ACHN (cell line): ENCODE results near the gene PLCL1.

Source experiments
- DNase-seq: peaks from one replicate; pipeline ENCODE4 v3.0.0-alpha.2; 2015
- in situ Hi-C: cut with HindIII; loops from 2 replicates; pipeline ENCODE4 v1.10.0; 2017; ENCODE audit warnings: low sequenced_read_pairs, low pct_ligation_motif_present, low pct_unique_long_range_greater_than_20kb

Gene PLCL1

DNA sequence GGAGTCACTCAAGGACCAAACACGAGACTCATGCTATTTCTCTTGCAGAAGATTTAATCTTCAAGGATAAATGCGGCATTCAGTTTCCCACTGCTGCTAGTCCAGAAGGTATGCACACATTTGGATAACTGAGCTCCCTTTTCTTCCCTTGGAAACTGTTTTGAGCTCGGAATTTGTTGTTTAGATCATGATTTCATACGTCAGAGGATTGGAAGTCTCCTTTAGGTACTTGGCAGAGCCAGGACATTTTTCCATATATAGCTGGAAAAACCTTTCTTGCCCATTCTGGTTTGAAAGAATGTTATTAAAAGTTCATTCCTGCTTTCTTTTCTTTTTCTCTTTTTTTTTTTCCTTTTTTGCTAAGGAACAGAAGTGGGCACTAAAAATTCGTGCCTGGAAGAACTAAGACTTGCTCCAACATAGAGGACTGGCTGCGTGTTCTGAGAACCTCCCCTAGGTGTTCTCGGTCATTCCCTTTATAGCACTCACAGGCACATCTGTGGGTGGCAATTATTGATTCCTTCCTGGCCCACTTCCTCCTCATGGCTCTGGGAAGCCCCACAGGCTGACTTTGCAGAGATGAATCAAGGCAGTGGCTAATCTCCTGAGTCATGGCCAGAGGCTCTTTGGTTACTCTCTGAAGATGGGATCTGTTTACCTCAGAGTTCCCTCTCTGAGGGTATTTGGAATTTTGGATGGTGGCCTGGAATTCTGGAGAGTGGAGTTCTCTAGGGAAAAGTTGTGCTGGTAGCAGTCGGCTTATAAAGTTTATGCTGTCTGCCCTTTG lies 104.8 kb downstream of the PLCL1 start:
- in situ Hi-C loops, result no loop called here
- DNase-seq, result no peak

DNA sequence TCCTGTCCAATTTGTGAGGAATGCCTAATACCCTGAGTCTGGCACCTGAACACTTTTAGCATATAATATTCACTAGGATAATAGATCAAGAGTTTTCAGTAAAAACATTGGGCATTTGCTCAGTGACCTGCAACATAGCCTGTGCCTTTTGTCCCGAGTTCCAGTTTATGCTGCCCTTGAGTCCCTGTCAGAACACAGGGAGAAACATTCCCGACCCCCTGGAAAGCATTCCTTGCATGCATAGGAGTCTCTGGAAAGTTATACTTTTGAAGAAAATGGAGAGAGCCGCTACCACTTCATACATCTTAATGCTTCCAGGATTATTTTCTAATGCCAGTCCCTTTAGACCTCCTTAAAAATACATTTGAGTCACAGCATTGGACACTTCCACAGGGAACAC lies 107.3 kb downstream of the PLCL1 start:
- in situ Hi-C loops, result no loop called here
- peak; percentile 18 for DNase-seq

DNA sequence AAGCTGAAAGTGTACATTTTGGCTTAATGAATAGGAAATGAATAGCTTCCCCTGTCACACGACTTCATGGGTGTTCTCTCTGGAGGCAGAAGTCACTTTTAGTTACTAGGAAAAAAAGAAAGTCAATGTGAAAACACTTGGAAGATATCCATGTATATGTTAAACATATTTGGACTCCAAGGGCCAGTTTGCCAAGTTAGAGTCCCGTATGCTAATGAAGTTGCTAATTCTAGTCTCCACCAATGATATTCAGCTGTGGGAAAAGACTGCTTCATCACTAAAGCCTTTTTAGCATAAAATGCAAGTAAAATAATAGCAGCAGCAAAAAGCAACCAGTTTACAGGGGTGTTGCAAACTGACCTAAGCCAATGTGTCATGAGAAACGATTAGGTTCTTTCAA lies 108.7 kb downstream of the PLCL1 start:
- in situ Hi-C loops, result no loop called here
- no peak for DNase-seq

DNA sequence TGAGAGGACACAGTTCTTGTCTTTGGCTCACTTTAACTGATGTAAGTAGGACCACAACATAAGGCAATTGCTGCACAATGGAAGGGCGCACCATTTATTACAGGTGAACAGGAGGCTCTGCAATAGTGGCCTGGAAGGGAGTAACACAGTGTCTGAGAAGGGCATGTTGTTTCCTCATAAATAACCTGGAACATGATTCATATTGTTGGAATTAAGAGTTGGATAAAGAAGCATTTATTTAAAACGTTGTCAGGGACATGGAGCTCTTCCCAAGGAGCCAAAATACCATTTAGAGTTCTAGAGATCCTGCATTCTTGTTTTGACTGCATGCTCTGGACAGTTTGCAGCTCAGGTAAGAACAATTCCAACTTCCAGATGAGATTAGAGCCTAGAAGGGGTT lies 110.4 kb downstream of the PLCL1 start:
- in situ Hi-C loops, result no loop called here
- no peak for DNase-seq

DNA sequence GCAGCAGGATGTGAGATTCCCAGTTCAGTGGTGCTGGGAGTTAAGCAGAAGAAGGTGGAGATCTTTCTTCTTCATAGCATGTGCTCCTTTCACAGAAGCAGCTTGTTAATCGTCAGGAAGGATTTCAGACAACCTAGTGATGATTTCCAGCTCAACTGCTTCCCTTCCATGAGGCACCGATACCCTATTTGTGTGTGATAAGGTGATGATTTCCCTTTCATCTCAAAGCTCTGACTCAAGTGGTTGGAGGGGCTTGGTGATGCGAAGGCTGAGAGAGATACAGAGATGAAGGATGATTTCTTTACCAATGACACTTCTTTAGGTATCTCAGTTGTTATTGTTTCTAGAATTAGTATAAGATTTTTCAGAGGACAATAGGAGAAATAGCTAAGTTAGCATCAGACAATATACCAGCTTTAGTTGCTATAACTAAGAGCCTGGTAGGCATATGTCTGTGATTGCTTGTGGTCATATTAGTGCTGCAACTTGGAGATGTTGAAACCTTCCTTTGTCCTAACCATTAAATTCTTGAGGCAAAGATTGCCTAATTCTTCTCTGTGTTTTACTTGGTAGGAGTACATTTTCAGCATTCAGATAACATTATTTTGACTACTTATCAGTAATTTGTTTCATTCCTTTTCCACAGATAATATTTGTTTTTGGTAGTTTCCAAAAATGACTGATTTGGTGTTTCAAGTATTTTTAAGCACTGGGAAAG lies 111.3 kb downstream of the PLCL1 start:
- DNase-seq, result no peak
- in situ Hi-C loops, result no loop called here

DNA sequence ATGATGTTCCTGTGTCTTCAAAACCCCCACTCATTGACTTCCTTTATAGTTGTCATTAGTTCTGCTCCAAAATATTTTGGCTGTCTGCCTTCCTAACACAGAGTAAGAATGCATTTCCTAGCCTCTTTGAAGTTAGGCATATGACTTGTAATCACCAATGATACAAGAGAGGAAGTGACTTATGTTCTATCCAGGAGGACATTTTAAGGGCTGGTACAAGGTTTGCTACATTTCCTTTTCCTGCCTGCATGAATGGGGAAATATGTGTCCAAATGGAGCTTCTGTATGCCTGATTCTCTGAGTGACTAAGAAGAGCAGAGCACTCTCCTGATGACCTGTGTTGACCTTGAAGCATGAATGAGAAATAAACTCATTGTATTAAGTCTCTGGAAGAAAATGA lies 115.1 kb downstream of the PLCL1 start:
- in situ Hi-C loops, result no loop called here
- DNase-seq, result no peak

DNA sequence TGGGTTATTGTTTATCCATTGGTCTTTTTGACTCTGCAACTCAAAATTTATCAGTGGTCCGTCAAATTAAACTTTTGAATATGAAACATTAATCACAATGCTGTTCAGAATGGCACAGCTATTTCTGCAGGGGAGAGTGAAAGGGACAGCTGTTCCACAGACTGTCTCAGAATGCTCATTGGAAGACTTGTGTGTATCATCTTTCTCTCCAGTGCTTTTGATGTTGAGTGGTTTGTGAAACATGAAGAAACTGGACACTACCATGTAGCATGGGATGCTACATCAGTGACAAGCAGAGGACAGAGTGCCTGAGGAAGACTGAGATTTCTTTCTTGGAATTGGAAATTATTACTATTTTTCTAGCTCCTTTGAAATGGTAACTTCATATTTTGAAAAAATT lies 115.7 kb downstream of the PLCL1 start:
- no peak for DNase-seq
- in situ Hi-C loops, result no loop called here

DNA sequence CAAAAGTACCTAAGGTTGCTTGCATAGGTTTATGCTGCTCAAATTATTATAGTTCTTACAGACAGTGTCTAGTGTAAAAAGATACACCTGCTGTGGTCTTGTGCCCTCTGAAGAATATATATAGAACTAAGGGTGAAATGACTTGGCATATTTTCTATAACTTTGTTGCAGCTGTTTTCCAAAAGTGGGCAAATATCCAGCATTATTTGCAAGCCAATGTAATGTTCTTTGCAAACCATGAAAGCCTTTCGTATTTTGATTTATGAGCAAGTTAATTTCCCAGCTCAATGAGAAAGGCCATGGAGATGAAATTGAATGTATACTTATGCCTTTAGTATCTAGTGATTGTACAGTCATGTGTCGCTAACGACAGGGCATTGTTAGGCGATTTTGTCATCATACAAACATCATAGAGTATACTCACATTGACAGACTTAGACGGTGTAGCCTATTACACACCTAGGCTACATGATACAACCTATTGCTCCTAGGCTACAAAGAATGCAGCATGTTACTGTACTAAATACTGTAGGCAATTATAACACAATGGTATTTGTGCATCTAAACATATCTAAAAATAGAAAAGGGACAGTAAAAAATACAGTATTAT lies 116.3 kb downstream of the PLCL1 start:
- no peak for DNase-seq
- in situ Hi-C loops, result no loop called here

DNA sequence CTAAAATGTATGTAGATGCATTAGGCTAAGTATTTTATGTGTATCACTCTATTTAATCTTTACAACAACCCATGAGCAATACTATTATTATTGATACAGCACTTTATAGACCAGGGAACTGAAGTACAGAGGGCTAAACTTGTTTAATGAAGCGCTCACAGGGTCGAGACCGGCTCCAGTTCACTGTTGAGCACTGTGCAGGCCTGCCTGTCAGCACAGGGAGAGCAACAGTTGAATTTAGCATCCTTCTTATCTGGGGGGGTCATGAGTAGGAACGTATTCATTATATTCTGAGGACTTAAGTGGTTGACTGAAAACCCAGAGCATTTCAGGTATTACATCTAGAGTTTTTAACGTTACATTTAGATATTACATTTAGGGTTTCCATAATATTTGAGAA lies 120.1 kb downstream of the PLCL1 start:
- DNase-seq, result no peak
- in situ Hi-C loops, result no loop called here

DNA sequence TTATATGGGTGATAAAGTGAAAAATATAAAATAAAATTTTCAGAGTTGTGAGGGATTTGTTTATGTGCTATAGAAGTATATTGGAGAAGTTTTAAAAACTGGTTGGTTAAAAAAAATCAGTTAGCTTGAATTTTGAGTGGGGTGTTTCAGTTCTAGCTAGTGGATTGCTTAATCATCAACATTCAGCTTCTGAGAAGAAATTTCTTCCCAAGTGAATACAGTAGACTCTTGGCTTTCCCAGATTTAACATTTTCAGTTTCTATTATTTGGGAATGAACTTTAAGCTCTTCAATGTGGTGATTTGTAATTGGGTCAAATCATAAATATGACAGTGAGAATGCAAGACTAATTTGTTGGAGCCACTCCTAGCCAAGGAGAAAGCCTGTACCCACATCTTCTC lies 120.8 kb downstream of the PLCL1 start:
- no peak for DNase-seq
- in situ Hi-C loops, result no loop called here

DNA sequence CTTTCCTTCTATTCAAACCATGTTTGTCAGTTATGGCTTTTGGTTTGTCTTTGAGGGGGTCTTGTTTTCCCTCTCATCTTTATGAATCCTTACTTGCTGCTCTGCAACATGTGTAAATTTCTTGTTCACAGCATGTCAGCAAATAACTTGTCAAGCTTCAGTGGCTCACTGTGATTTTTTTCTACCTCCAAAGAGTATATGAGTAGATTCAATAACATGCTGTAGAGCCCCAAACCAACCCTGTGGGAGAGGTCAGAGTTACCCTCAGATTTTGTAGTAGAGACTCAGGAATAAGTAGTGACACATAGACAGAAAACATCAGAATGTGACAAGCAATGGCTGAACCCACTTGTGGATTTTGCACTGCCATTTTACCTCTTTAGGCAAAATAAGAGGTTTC lies 121.6 kb downstream of the PLCL1 start:
- DNase-seq, result no peak
- in situ Hi-C loops, result no loop called here

DNA sequence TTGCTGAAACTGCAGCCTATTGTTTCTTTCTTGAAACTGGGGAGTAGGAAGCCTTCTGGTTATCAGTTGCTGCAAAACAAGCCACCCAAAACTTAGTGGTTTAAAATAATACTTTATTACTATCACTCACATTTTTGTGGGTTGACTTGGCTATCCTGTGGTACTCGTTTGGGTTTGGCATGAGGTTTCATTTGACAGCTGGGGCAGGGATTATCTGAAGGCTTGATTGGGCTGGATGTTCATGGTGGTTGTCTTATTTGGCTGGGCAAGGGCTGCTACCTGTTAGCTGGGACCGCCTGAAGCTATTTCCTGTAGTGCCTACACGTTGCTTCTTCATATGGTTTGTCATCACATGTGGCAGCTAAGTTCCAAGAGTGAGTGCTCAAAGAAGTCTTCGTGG lies 122.3 kb downstream of the PLCL1 start:
- DNase-seq, result no peak
- in situ Hi-C loops, result no loop called here

DNA sequence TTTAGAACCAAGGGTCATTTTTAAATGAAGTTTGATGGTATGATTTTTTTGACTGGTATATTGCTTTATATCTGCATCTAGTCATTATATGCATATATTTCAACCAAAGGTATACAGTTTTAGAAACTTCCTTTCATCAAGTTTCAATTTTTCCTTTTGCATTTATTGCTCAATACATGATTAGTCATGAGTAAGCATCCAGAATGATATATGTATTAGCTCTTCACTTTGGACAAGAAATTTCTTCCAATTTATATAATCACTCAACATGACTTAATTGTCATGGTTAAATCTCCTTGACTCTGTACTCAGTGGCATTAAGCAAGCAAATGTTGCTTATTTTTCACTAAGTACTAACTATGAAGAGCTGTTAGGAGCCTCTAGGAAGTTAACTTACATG lies 123.6 kb downstream of the PLCL1 start:
- no peak for DNase-seq
- in situ Hi-C loops, result no loop called here

DNA sequence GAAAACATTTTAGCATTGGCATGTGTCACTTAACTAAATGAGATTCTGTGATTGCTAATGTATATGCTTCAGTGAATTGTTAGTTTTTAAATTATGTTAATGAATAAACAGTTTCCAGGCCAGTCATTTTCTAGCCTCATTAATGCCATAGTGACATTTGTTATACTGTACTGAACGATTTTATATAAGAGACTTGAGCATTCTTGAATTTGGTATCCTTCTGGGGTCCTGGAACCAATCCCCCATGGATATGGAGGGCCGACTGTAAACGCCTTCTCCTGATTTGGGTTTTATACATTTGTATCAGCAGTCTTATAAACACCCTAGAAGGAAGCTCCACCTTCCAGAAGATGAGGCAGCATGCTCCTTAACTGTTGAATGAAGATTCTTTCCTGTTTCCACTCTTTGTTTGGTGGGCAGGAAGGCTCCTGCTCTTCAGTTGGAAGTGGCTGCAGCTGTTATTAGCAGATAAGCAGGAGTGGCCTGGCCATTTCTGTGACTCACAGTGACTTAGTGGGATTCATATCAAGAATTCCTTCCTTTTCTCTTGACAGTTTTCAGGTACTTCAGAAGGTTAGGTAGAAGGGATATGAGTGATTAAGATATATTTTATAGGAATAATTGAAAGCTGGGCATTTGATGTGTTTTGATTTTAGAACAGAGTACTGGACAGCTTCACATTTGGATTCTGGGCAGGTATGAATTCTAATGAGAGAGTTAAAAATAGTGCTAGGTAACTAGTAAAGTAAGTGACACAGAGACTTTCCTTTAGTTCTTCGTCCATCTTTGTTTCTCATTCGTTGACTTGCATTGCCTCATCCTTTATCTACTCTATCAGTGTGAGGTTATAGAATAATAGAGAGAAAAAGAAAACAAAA lies 124.9 kb downstream of the PLCL1 start:
- DNase-seq, result no peak
- in situ Hi-C loops, result no loop called here

DNA sequence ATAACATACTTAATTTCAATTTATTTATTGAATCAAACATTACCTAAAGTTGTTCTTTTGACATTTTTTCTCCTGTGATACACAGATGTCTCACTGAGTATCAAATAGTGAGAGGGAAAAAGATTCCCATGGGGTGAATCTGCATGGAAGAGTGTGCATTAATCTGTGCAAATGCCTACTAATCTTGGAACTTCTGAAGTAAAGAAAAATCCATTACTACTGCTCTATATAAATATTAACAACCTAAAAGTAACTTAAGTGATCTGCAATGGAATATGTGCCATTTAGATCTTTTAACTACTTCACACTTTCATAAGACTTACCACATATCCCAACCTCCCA lies 125.5 kb downstream of the PLCL1 start:
- DNase-seq, result no peak
- in situ Hi-C loops, result no loop called here

DNA sequence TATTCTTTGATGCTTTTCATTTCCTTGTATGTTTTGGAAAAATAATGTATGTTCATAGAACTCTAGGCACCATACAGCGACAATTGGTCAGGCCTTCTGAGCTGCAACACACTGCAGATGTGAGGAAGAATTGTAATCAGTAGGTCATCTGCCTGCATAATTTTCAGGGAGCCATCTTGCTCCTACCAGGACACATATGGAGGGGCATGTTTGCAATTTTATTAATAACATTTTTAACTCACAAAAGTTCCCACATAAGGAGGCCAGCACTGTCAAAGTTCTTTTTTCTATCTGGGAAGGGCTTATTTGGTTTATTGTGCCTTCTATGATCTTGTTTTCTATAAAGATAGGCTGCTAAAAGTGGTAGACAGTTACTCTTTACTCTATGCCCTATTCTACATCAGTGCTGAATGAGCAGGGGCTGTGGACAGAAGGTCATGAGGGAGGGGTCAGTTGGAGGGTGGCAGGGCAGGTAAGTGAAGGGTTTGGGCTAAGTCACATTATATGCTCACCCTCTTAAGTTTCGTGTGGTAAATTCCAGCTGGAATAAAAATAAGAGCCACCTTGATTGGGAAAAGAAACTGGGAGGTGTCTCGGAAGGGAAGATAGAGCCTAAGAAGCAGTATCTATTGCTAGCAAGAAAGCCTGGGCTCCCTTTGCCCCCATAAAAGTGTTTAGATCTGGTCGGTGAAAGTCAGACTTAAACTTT lies 126.3 kb downstream of the PLCL1 start:
- no peak for DNase-seq
- in situ Hi-C loops, result no loop called here

DNA sequence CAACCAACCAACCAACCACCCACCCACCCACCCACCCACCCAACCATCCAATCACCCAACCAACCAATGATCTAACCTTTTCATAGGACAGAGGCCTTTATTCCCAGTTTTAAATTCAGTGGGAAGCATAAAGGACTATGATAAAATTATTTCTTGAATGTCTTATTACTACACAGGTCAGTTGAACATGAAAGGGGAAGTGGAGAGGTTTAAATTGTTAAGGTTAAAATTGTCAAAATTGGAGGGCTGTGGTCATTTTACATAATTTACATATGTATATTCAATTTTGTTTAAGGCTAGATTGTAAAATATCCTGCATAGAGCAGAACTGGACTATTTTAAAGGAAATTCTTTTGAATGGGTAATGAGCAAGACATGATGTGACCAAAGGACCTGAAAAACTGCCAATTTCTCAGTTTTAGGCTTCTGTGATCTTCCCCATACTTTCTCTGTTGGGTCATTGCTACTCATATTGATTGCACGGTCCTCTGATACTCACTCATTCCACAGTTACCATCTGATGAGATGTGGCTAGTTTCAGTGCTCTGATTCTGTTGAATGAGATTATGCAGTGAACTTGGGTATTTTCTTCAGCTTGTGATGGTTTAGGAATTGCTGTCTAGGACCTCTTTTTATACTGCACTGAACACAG lies 127.4 kb downstream of the PLCL1 start:
- no peak for DNase-seq
- in situ Hi-C loops, result no loop called here

DNA sequence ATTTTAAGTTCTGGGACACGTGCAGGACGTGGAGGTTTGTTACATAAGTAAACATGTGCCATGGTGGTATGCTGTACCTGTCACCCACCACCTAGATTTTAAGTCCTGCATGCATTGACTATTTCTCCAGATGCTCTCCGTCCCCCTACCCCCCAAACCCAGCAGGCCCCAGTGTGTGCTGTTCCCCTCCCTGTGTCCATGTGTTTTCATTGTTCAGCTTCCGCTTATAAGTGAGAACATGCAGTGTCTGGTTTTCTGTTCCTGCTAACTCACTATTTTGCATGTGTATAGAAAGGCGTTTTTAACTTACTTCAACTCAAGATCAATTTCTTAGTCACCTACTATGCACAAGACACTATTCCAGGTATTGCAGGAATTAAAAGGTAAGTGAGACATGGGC lies 128.0 kb downstream of the PLCL1 start:
- in situ Hi-C loops, result no loop called here
- DNase-seq, result no peak
